Measurements from ENCODE around the gene UTP3. TPM values are rescaled to one million over a fixed set of nuclear protein-coding genes. Genes with fewer than 3 reads are reported as not detected.
"Not testable (repeated sequence)": the region's sequence is repeated elsewhere in the genome, so short reads cannot be mapped to it uniquely, and the experiment has no call there.

Gene UTP3
- total RNA-seq, 2 experiments from 2014 or later, result 35.7 to 39.1 TPM

GRCh38 chr4:70701271-70701670 is 12.9 kb downstream of the UTP3 start:
- no peak for DNase-seq
- Mint-ChIP-seq H3K9me3 (no peaks in the 10 kb centered on the region), H3K27me3 (no peaks in the 10 kb centered on the region), H3K36me3 (no peaks in the 10 kb centered on the region), H3K4me1 (peaks cover 17% of the 10 kb centered on the region), H3K27ac (no peak overlapping the region), H3K4me3 (no peak overlapping the region)
- POLR2A ChIA-PET, result interaction anchor here (1.2 kb wide), 1 partner anchor 33 kb away, joined by 3 read pairs; no protein-coding TSS in a partner anchor
- no peak for ATAC-seq (ENCODE audit: low read depth)

GRCh38 chr4:70702592-70702991 is 14.3 kb downstream of the UTP3 start:
- not testable (repeated sequence) for DNase-seq; ATAC-seq (ENCODE audit: low read depth); H3K9me3 Mint-ChIP-seq; H3K36me3 Mint-ChIP-seq; H3K27me3 Mint-ChIP-seq; H3K4me3 Mint-ChIP-seq; H3K27ac Mint-ChIP-seq
- H3K4me1 Mint-ChIP-seq, result peaks cover 22% of the 10 kb centered on the region
- POLR2A ChIA-PET, result interaction anchor here (4.6 kb wide), 1 partner anchor 33 kb away, joined by 59 read pairs; no protein-coding TSS in a partner anchor

- Mint-ChIP-seq H3K4me3 (peak overlapping the region; percentile 94), H3K36me3 (no peaks in the 10 kb centered on the region), H3K4me1 (peaks cover 22% of the 10 kb centered on the region), H3K27ac (peak overlapping the region; percentile 93), H3K9me3 (no peaks in the 10 kb centered on the region), H3K27me3 (no peaks in the 10 kb centered on the region)
- ATAC-seq (ENCODE audit: low read depth) (no peak), DNase-seq (no peak)
- POLR2A ChIA-PET, result interaction anchor here (1.3 to 4.6 kb wide), 7 partner anchors 13 to 301 kb away, joined by 3 to 59 read pairs (median 7); partner anchors contain the start of genes DCK, GRSF1 and UTP3
Observed at GRCh38 chr4:70703619-70704214, 15.4 kb downstream of the UTP3 start.

- DNase-seq, result peak; percentile 72
- no peaks in the 10 kb centered on the region for H3K36me3 Mint-ChIP-seq
- H3K9me3 Mint-ChIP-seq, result no peaks in the 10 kb centered on the region
- peak overlapping the region; percentile 93 for H3K27ac Mint-ChIP-seq
- POLR2A ChIA-PET, result interaction anchor here (1.3 to 4.6 kb wide), 9 partner anchors 14 to 300 kb away, joined by 3 to 59 read pairs (median 7); partner anchors contain the start of genes DCK, GRSF1, MOB1B and RUFY3
- peaks cover 24% of the 10 kb centered on the region for H3K4me1 Mint-ChIP-seq
- no peaks in the 10 kb centered on the region for H3K27me3 Mint-ChIP-seq
- peak; percentile 51 for ATAC-seq (ENCODE audit: low read depth)
- peak overlapping the region; percentile 94 for H3K4me3 Mint-ChIP-seq
Observed at GRCh38 chr4:70704215-70704930, 16.0 kb downstream of the UTP3 start.

GRCh38 chr4:70704931-70705182 is 16.5 kb downstream of the UTP3 start:
- peaks cover 29% of the 10 kb centered on the region for H3K4me1 Mint-ChIP-seq
- H3K27ac Mint-ChIP-seq, result peak overlapping the region; percentile 45
- no peak overlapping the region for H3K4me3 Mint-ChIP-seq
- H3K9me3 Mint-ChIP-seq, result no peaks in the 10 kb centered on the region
- POLR2A ChIA-PET, result interaction anchor here (1.1 to 4.6 kb wide), 11 partner anchors 14 to 300 kb away, joined by 3 to 59 read pairs (median 6); partner anchors contain the start of genes DCK, GRSF1, MOB1B and RUFY3
- H3K27me3 Mint-ChIP-seq, result no peaks in the 10 kb centered on the region
- H3K36me3 Mint-ChIP-seq, result peaks cover 2% of the 10 kb centered on the region
- DNase-seq (no peak), ATAC-seq (ENCODE audit: low read depth) (no peak)

- ATAC-seq (ENCODE audit: low read depth), result peak; percentile 73
- Mint-ChIP-seq H3K27me3 (no peaks in the 10 kb centered on the region), H3K4me3 (peak overlapping the region; percentile 92), H3K27ac (peak overlapping the region; percentile 80), H3K36me3 (peaks cover 4% of the 10 kb centered on the region), H3K9me3 (no peaks in the 10 kb centered on the region), H3K4me1 (peaks cover 31% of the 10 kb centered on the region)
- DNase-seq, result peak; percentile 82
- POLR2A ChIA-PET, result interaction anchor here (1.0 to 4.6 kb wide), 14 partner anchors 15 to 299 kb away, joined by 3 to 59 read pairs (median 5); partner anchors contain the start of genes DCK, GRSF1, MOB1B and RUFY3
Observed at GRCh38 chr4:70705183-70706043, 17.1 kb downstream of the UTP3 start.

GRCh38 chr4:70706044-70706461 is 17.7 kb downstream of the UTP3 start:
- ATAC-seq (ENCODE audit: low read depth) (no peak), DNase-seq (no peak)
- Mint-ChIP-seq H3K27me3 (no peaks in the 10 kb centered on the region), H3K4me3 (peak overlapping the region; percentile 92), H3K27ac (peak overlapping the region; percentile 80), H3K4me1 (peaks cover 31% of the 10 kb centered on the region), H3K9me3 (no peaks in the 10 kb centered on the region), H3K36me3 (peaks cover 4% of the 10 kb centered on the region)
- POLR2A ChIA-PET, result interaction anchor here (1.0 to 4.6 kb wide), 10 partner anchors 15 to 299 kb away, joined by 3 to 59 read pairs (median 5); partner anchors contain the start of genes DCK, GRSF1, RUFY3 and UTP3

- Mint-ChIP-seq H3K9me3 (no peaks in the 10 kb centered on the region), H3K27me3 (no peaks in the 10 kb centered on the region), H3K4me1 (peaks cover 32% of the 10 kb centered on the region), H3K4me3 (peak overlapping the region; percentile 92), H3K36me3 (peaks cover 4% of the 10 kb centered on the region), H3K27ac (no peak overlapping the region)
- ATAC-seq (ENCODE audit: low read depth) (no peak), DNase-seq (no peak)
- POLR2A ChIA-PET, result interaction anchor here (0.6 to 4.6 kb wide), 9 partner anchors 12 to 287 kb away, joined by 3 to 59 read pairs (median 5); partner anchors contain the start of genes DCK, GRSF1, RUFY3 and UTP3
Observed at GRCh38 chr4:70706516-70706915, 18.2 kb downstream of the UTP3 start.

GRCh38 chr4:70709611-70710205 is 21.4 kb downstream of the UTP3 start:
- POLR2A ChIA-PET, result no interaction called here
- Mint-ChIP-seq H3K36me3 (peaks cover 5% of the 10 kb centered on the region), H3K27me3 (no peaks in the 10 kb centered on the region), H3K9me3 (no peaks in the 10 kb centered on the region), H3K4me1 (peaks cover 40% of the 10 kb centered on the region), H3K4me3 (no peak overlapping the region), H3K27ac (no peak overlapping the region)
- DNase-seq, result no peak
- ATAC-seq (ENCODE audit: low read depth), result no peak

- Mint-ChIP-seq H3K27me3 (no peaks in the 10 kb centered on the region), H3K4me3 (peak overlapping the region; percentile 0), H3K4me1 (peaks cover 31% of the 10 kb centered on the region), H3K36me3 (peaks cover 5% of the 10 kb centered on the region), H3K9me3 (no peaks in the 10 kb centered on the region), H3K27ac (no peak overlapping the region)
- POLR2A ChIA-PET, result interaction anchor here (1.1 kb wide), 1 partner anchor 23 kb away, joined by 3 read pairs; no protein-coding TSS in a partner anchor
- no peak for DNase-seq
- ATAC-seq (ENCODE audit: low read depth), result no peak
Observed at GRCh38 chr4:70711599-70711998, 23.3 kb downstream of the UTP3 start.

GRCh38 chr4:70712150-70712549 is 23.8 kb downstream of the UTP3 start:
- peaks cover 29% of the 10 kb centered on the region for H3K4me1 Mint-ChIP-seq
- H3K4me3 Mint-ChIP-seq, result no peak overlapping the region
- H3K9me3 Mint-ChIP-seq, result no peaks in the 10 kb centered on the region
- POLR2A ChIA-PET, result interaction anchor here (1.1 kb wide), 1 partner anchor 22 kb away, joined by 3 read pairs; no protein-coding TSS in a partner anchor
- ATAC-seq (ENCODE audit: low read depth), result no peak
- H3K27me3 Mint-ChIP-seq, result no peaks in the 10 kb centered on the region
- no peak for DNase-seq
- H3K36me3 Mint-ChIP-seq, result peaks cover 5% of the 10 kb centered on the region
- H3K27ac Mint-ChIP-seq, result no peak overlapping the region

GRCh38 chr4:70712604-70713452 is 24.5 kb downstream of the UTP3 start:
- Mint-ChIP-seq H3K9me3 (no peaks in the 10 kb centered on the region), H3K4me1 (peaks cover 32% of the 10 kb centered on the region), H3K36me3 (peaks cover 8% of the 10 kb centered on the region), H3K27ac (no peak overlapping the region), H3K27me3 (no peaks in the 10 kb centered on the region), H3K4me3 (no peak overlapping the region)
- DNase-seq (no peak), ATAC-seq (ENCODE audit: low read depth) (no peak)
- POLR2A ChIA-PET, result interaction anchor here (0.6 to 1.1 kb wide), 2 partner anchors 22 kb away, joined by 3 read pairs; no protein-coding TSS in a partner anchor

Data from activated naive CD8-positive, alpha-beta T cell treated with anti-CD3 and anti-CD28 coated beads, Interleukin-2, amount 10 ng/mL, durations not matched to agents 7 days and 5 days (primary cell).